ENCODE data around the gene DNAH6. TPM values are rescaled to one million over a fixed set of nuclear protein-coding genes. Genes with fewer than 3 reads are reported as not detected.

The DNAH6 gene
- total and polyA plus RNA-seq, 10 of the 15 experiments (the other 5 are each of a cell fraction or from before 2014, with no cell fraction given): 0.07 to 1.0 (median 0.29) TPM

- H2AFZ ChIP-seq (ENCODE audit: control insufficient read depth, low read depth, low read length): no peak overlapping the region
- in situ Hi-C loops (cut with MboI): no loop called here
- H3K27me3 ChIP-seq (replicated peaks in 1 of 2; ENCODE audit: control insufficient read depth in 2 of 2, insufficient read depth in 2 of 2, low read length in 1 of 2): peaks cover 0 to 8% of the 10 kb centered on the region in 2 experiments; a peak in 2 of 4 replicates
- H4K20me1 ChIP-seq (ENCODE audit: control insufficient read depth, insufficient read depth): no peaks in the 10 kb centered on the region; the same call in 1 of the 2 replicates
- no peak overlapping the region for H3K4me2 ChIP-seq (ENCODE audit: control insufficient read depth, insufficient read depth)
- H3K36me3 ChIP-seq (ENCODE audit: control insufficient read depth in 2 of 2, insufficient read depth in 2 of 2, low read length in 1 of 2): no peaks in the 10 kb centered on the region
- H3K79me2 ChIP-seq (ENCODE audit: control insufficient read depth, insufficient read depth, low read length): no peaks in the 10 kb centered on the region
- H3K27ac ChIP-seq (ENCODE audit: control insufficient read depth, insufficient read depth): no peak overlapping the region
- DNase-seq (ENCODE audit: low read depth, low spot score) (no peak), FAIRE-seq (no peak), ATAC-seq (no peak)
- 20% methylated on average over 2 of the region's 2 CpGs for WGBS (ENCODE audit: insufficient coverage, insufficient replicate concordance, low lambda C conversion rate, missing lambda C conversion rate)
- ChIA-PET RAD21 (ENCODE audit: unreplicated experiment) (interaction anchor here (0.5 kb wide), 1 partner anchor 412 kb away, joined by 4 read pairs; no protein-coding TSS in a partner anchor), CTCF (interaction anchor here (0.6 to 1.5 kb wide), 4 partner anchors 10 to 98 kb away, joined by 3 read pairs; no protein-coding TSS in a partner anchor), POLR2A (no interaction called here), SMC1A (ENCODE audit: uncharacterized antibody, unreplicated experiment) (no interaction called here)
- intact Hi-C loops (cut with micrococcal nuclease; ENCODE audit: unreplicated experiment): no loop called here
- H3K4me3 ChIP-seq: no peak overlapping the region
- no peaks in the 10 kb centered on the region for H3K9me3 ChIP-seq (replicated peaks; ENCODE audit: control insufficient read depth, insufficient read depth, low read length)
- no TSS peak for BruUV-seq (replicated peaks)
- H3K4me1 ChIP-seq (ENCODE audit: control insufficient read depth, insufficient read depth, low read length): peaks cover 5% of the 10 kb centered on the region
- TF ChIP-seq HDGF (IDR thresholded peaks at IDR 0.05) (no peak), POU2F2 (IDR thresholded peaks at IDR 0.05; ENCODE audit: borderline replicate concordance, low read depth, low read length) (no peak), POLR2AphosphoS5 (IDR thresholded peaks at IDR 0.05; ENCODE audit: low read length) (no peak)
- no peak overlapping the region for H3K9ac ChIP-seq (ENCODE audit: control insufficient read depth, insufficient read depth, low read length)
Observed at GRCh38 chr2:84827978-84828575, 311.8 kb downstream of the DNAH6 start.

DNA sequence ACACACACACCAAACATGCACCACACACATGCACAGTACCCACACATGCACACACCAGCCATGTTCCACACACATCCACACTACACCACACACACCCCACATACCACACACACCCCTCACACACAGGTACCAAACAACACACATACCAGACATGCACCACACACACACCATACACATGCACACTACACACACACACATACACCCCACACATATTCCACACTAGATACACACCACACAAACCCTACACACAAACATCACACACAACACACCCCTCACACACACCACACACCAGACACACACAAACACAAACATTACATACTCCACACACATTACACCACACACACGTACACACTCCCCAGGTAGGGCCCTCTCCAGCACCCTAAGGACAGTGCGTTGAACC lies 313.4 kb downstream of the DNAH6 start:
- ATAC-seq (no peak), FAIRE-seq (no peak), DNase-seq (ENCODE audit: low read depth, low spot score) (no peak)
- TF ChIP-seq BACH1 (IDR thresholded peaks at IDR 0.05; ENCODE audit: borderline replicate concordance) (no peak), MTA2 (IDR thresholded peaks at IDR 0.05; ENCODE audit: low read depth) (no peak), BRCA1 (IDR thresholded peaks at IDR 0.05; ENCODE audit: low read depth, low read length) (no peak), SIX5 (IDR thresholded peaks at IDR 0.05; ENCODE audit: low read depth, low read length, severe bottlenecking) (no peak), RELA (IDR thresholded peaks at IDR 0.05; ENCODE audit: borderline replicate concordance, partially characterized antibody) (no peak), MEF2B (IDR thresholded peaks at IDR 0.05; ENCODE audit: partially characterized antibody, poor library complexity, severe bottlenecking) (no peak), JUND (IDR thresholded peaks at IDR 0.05; ENCODE audit: low read depth, low read length) (no peak), POLR2AphosphoS5 (IDR thresholded peaks at IDR 0.05; ENCODE audit: low read length) (no peak)
- TF ChIP-seq, protein P1, sequence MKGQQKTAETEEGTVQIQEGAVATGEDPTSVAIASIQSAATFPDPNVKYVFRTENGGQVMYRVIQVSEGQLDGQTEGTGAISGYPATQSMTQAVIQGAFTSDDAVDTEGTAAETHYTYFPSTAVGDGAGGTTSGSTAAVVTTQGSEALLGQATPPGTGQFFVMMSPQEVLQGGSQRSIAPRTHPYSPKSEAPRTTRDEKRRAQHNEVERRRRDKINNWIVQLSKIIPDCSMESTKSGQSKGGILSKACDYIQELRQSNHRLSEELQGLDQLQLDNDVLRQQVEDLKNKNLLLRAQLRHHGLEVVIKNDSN (IDR thresholded peaks at IDR 0.05; ENCODE audit: borderline replicate concordance, extremely low read length, insufficient read depth, low read depth, low read length): no peak
- ChIA-PET SMC1A (ENCODE audit: uncharacterized antibody, unreplicated experiment) (no interaction called here), POLR2A (no interaction called here), RAD21 (ENCODE audit: unreplicated experiment) (no interaction called here), CTCF (no interaction called here)
- Histone ChIP-seq H3K27me3 (replicated peaks in 1 of 2; ENCODE audit: control insufficient read depth in 2 of 2, insufficient read depth in 2 of 2, low read length in 1 of 2) (peaks cover 0 to 8% of the 10 kb centered on the region in 2 experiments; a peak in 2 of 4 replicates), H3K9me3 (replicated peaks; ENCODE audit: control insufficient read depth, insufficient read depth, low read length) (no peaks in the 10 kb centered on the region), H3K4me3 (no peak overlapping the region), H3K27ac (ENCODE audit: control insufficient read depth, insufficient read depth) (no peak overlapping the region), H3K36me3 (ENCODE audit: control insufficient read depth in 2 of 2, insufficient read depth in 2 of 2, low read length in 1 of 2) (no peaks in the 10 kb centered on the region), H3K79me2 (ENCODE audit: control insufficient read depth, insufficient read depth, low read length) (no peaks in the 10 kb centered on the region), H3K4me2 (ENCODE audit: control insufficient read depth, insufficient read depth) (no peak overlapping the region), H2AFZ (ENCODE audit: control insufficient read depth, low read depth, low read length) (no peak overlapping the region), H3K9ac (ENCODE audit: control insufficient read depth, insufficient read depth, low read length) (no peak overlapping the region), H4K20me1 (ENCODE audit: control insufficient read depth, insufficient read depth) (no peaks in the 10 kb centered on the region; the same call in 1 of the 2 replicates), H3K4me1 (ENCODE audit: control insufficient read depth, insufficient read depth, low read length) (peaks cover 6% of the 10 kb centered on the region)
- in situ Hi-C loops (cut with MboI): no loop called here
- BruUV-seq (replicated peaks): no TSS peak
- WGBS (ENCODE audit: insufficient coverage, insufficient replicate concordance, low lambda C conversion rate, missing lambda C conversion rate): 71% methylated on average over 2 of the region's 2 CpGs
- intact Hi-C loops (cut with micrococcal nuclease; ENCODE audit: unreplicated experiment): no loop called here

All from GM12878 (cell line).